Pulmonary artery endothelial cell (primary cell): Measurements from ENCODE around the gene LRRC32. TPM values are rescaled to one million over a fixed set of nuclear protein-coding genes. Genes with fewer than 3 reads are reported as not detected.
"Not testable (repeated sequence)": the region's sequence is repeated elsewhere in the genome, so short reads cannot be mapped to it uniquely, and the experiment has no call there.

Experiments
- DNase-seq: peaks from one replicate; pipeline ENCODE4 v3.0.0-alpha.2; 2011; ENCODE audit warnings: low read depth, low spot score
- total RNA-seq: library from RNA; depleted of rRNA; stranded (reverse); fragments of >200 nt; gene quantifications from 2 replicates; pipeline ENCODE4 v1.2.3, GENCODE V29; 2014

The LRRC32 gene
- total RNA-seq, 1 donor from 2014 or later, result 16.1 TPM

DNA sequence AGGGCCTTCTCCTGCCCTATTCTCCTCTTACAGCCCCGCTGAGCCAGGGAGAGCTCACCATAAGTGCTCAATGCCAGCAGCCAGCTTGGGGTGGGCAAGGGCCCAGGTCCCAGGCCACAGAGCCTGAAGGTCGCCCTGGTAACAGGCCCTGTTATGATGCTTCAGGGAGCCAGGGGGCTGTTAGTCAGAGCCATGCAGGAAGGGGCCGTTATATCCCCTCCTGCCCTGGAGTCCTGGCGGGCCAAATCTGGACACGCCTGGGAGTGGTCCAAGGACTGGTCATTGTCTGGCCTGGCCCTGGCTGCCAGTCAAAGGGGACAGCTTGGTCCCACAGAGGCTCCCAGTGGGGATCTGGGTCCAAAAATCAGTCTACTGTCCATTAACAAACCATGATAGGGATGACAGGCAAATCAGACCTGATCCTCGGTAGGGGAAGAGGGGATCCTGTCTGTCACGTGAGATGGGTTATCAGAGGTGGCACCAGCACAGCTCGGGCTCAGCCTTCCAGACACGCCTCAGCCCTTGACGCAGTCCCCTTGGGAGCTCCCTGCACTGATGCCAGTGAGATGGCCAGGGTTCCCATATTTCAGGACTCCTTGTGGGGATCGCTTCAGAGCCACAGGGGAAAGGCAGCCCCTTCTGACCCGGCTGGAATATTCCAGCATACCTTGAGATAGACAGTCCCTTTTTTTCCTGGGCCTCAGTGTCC lies 55.9 kb downstream of the LRRC32 start:
- DNase-seq, result peak; percentile 53

DNA sequence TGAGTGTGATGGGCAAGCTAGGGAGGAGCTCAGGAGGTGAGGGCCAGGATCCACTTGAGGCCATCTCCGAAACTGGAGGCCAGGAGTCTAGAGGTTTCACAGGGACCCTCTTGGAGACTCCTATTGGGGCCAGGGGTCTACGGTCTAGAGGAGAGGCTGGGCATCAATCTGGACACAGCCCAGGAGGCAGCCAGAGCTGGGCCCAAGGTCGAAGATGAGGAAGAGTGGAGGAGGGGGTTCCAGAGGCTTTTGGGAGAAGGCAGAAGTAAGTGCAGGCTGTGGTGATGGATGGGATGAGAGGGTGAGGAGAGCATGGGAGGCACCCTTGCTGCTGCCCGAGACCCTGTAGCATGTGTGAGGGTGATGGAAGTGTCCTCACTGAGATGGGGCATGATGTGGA lies 56.6 kb downstream of the LRRC32 start:
- no peak for DNase-seq

DNA sequence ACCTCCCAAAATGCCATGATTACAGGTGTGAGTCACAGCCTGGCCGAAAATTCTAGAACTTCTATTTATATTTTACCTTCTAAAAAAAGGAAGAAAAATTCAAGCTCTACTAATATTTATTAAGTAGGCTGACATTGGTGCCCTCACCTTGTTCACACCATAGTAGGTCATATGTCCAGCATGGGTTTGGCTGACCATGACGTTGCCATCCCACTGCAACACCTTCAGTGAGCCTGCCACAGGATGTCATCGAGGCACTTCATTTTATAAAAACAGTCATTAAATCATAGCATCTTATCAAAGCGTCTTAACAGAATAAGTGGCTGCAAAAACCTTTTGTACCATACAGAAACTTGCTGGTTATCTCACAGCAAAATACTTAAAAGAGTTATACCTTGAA lies 58.3 kb downstream of the LRRC32 start:
- DNase-seq, result no peak

DNA sequence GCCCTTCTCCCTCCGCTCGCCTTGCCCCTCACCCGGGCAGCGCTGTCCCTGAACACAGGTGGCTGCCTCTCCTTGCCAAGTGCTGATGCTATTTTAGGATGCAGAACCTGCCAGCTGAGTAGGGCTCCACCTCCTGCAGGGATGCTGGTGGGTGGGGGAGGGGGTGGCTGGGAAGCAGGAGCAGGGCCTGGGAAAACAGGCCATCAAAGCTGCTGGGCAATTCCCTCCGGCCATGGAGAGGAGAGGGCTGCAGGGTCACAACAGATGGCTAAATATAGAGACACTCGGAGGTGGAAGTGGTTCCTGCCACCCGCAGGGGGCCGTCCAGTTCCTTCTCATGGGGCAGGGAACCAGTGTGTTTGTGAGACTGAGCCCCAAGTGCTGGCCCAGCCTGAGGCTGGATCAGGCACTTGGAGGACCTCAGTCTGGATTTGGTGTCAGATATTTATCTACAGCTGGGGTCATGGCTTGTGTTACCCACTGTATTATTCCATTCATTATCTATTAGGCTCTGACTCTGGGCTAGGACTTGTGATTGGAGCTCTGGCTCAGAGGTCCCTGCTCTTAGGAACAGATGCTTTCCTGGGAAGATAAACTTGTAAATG lies 59.6 kb downstream of the LRRC32 start:
- no peak for DNase-seq

DNA sequence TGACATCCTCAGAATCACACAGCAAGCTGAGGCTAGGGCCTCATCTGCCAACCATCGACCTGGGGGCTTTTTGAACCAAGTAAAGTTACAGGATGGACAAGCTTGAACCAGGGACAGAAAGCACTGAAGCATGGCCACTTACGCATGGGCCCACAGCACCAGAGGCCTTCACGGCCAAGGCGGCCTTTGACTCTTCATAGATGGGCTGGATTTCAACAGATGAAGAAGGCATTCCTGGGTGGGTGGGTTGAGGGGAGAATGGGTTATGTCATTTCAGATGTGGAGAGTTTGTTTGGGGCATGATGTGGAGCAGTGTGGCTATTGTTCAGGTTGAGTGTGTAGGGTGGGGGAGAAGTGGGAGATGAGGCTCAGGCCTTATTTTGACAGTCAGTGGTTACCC lies 60.2 kb downstream of the LRRC32 start:
- DNase-seq, result no peak

DNA sequence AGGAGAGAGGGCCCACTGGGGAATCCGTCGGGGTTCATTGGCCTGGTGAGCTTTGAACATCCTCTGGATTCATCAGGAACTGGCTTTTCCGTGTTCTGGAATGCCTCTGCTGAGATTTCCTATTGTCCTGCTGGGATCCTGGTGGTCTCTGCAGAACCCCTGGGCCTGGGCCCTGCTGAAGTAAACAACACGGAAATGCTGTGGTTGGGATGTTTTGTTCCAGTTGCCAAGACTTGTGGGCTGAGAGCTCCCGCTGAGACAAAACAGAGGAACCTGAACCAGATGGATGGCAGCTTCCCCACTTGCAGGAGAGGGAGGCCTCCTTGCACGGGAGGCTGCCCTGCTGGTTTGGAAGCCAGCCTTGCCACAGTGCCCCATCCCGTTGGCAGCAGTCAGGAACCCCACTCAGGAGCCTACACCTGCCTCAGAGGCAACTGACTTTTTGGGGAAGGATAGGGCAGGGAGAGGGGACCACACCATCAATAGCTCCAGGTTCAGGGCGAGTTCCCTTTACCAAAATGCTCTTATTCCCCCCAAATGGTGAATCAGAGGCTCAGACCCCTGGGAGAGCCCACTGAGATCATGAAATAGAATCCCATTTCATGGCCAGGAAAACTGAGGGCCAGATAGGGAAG lies 60.7 kb downstream of the LRRC32 start:
- DNase-seq, result no peak

DNA sequence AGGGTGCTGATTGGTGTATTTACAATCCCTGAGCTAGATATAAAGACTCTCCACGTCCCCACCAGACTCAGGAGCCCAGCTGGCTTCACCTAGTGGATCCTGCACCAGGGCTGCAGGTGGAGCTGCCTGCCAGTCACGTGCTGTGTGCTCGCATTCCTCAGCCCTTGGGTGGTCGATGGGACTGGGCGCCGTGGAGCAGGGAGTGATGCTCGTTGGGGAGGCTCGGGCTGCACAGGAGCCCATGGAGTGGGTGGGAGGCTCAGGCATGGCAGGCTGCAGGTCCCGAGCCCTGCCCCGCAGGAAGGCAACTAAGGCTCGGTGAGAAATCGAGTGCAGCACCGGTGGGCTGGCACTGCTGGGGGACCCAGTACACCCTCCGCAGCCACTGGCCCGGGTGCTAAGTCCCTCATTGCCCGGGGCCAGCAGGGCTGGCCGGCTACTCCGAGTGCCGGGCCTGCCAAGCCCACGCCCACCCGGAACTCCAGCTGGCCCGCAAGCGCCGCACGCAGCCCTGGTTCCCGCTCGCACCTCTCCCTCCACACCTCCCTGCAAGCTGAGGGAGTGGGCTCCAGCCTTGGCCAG lies 61.6 kb downstream of the LRRC32 start:
- not testable (repeated sequence) for DNase-seq

DNA sequence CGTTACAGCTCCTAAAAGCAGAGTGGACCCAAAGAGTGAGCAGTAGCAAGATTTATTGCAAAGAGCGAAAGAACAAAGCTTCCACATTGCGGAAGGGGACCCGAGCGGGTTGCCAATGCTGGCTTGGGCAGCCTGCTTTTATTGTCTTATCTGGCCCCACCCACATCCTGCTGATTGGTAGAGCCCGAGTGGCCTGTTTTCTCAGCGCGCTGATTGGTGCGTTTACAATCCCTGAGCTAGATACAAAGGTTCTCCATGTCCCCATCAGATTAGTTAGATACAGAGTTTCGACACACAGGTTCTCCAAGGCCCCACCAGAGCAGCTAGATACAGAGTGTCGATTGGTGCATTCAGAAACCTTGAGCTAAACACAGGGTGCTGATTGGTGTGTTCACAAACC lies 62.3 kb downstream of the LRRC32 start:
- not testable (repeated sequence) for DNase-seq

Other genes starting within 250 kb of the LRRC32 start
- gene EMSY, start 225.7 kb downstream of the LRRC32 start, total RNA-seq, result 9.4 and 12.3 TPM in 2 replicates
- gene TSKU, start 112.6 kb upstream of the LRRC32 start, total RNA-seq, result 3.1 and 5.0 TPM in 2 replicates
- gene ACER3, start 190.2 kb upstream of the LRRC32 start, total RNA-seq, result 11.7 and 24.5 TPM in 2 replicates